ENCODE data around the gene TMEM151A. TPM values are rescaled to one million over a fixed set of nuclear protein-coding genes. Genes with fewer than 3 reads are reported as not detected.

Gene TMEM151A
- total RNA-seq, 1 donor from 2014 or later: not detected

DNA sequence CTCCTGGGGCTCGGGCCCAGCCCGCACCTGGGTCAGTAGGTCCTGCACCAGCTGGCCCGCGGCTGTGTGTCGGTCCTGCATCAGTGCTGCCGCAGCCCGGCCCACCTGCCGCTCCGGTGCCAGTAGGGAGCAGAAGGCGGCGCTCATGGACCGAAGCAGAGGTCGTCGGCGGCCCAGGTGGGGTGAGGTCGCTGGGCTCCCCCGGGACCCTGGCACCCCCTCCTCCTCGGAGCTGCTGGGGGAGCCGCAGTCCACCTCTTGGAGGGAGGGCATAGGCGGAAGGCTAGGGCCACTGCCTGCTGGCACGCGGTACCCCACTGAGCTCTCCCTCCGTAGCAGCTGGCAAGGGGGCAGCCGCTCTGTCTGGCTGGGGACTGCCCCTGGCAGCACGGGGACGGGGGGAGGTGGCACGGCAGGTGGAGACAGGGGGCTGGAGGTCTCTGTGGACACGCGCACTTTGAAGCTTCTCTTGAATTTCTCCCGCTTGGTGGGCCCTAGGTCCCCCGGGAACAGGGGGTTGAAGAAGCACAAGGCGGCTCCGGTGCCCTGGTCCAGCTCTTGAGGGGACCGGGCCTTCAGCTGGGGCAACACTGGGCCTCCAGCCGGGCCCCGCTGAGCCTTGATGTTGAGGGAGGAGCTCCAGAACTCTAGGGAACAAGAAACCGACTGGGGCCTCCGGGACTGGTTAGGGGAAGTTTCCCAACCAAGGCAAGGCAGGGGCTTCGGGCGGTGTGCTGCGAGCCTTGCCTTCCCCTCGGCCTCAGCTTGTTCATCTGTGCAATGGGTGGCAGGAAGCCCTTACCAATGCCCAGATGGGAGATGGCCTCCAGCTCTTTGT lies 43.1 kb downstream of the TMEM151A start:
- peaks cover 47% of the 10 kb centered on the region for H3K36me3 ChIP-seq
- intact Hi-C loops (cut with DNase I): no loop called here
- no peaks in the 10 kb centered on the region for H3K27me3 ChIP-seq (ENCODE audit: low read depth)
- ATAC-seq: no peak
- peak; percentile 55 for DNase-seq
- H3K4me3 ChIP-seq: peak overlapping the region; percentile 63
- H3K27ac ChIP-seq: peak overlapping the region; percentile 82
- TF ChIP-seq, protein P1, sequence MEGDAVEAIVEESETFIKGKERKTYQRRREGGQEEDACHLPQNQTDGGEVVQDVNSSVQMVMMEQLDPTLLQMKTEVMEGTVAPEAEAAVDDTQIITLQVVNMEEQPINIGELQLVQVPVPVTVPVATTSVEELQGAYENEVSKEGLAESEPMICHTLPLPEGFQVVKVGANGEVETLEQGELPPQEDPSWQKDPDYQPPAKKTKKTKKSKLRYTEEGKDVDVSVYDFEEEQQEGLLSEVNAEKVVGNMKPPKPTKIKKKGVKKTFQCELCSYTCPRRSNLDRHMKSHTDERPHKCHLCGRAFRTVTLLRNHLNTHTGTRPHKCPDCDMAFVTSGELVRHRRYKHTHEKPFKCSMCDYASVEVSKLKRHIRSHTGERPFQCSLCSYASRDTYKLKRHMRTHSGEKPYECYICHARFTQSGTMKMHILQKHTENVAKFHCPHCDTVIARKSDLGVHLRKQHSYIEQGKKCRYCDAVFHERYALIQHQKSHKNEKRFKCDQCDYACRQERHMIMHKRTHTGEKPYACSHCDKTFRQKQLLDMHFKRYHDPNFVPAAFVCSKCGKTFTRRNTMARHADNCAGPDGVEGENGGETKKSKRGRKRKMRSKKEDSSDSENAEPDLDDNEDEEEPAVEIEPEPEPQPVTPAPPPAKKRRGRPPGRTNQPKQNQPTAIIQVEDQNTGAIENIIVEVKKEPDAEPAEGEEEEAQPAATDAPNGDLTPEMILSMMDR (IDR thresholded peaks at IDR 0.05): no peak
- H3K4me1 ChIP-seq: peaks cover 29% of the 10 kb centered on the region
- no peaks in the 10 kb centered on the region for H3K9me3 ChIP-seq

DNA sequence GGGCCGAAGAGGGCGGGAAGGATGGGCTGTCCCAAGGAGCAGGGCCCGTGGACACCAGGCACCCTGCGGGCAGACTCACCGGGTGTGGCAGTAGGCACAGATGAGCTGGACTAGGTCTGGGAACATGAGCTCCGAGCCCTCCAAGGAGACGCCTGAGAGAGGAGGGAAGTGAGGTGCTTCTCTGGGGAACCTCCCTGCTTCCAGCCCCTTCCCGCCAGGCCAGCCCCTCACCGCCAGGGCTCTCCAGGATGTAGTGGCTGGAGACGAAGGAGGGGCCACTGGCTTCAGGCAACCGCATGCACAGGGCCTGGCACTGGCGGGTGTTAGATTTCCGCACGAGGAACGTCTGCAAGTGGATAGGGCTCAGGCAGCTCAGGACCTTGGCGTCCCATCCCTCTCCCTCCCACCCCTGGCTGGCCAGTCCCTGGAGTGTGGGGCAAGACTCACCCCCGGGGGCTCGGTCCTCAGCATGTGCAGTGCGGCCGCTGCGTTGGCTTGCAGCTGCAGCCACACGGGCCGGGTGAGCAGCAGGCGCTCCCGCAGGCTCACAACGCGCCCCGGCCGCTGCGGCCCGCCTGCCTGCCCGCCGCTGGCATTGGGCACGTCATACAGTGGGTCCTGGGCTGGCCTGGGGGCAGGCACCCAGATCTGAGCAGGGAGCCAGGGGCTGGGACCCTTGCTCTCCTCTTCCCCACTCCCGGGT lies 44.0 kb downstream of the TMEM151A start:
- peaks cover 56% of the 10 kb centered on the region for H3K36me3 ChIP-seq
- DNase-seq: peak; percentile 52
- H3K27ac ChIP-seq: peak overlapping the region; percentile 82
- H3K4me1 ChIP-seq: peaks cover 29% of the 10 kb centered on the region
- no peaks in the 10 kb centered on the region for H3K27me3 ChIP-seq (ENCODE audit: low read depth)
- TF ChIP-seq, protein P1 (IDR thresholded peaks at IDR 0.05): no peak
- H3K4me3 ChIP-seq: peak overlapping the region; percentile 63
- H3K9me3 ChIP-seq: no peaks in the 10 kb centered on the region
- peak; percentile 32 to 46 for ATAC-seq
- intact Hi-C loops (cut with DNase I): no loop called here

DNA sequence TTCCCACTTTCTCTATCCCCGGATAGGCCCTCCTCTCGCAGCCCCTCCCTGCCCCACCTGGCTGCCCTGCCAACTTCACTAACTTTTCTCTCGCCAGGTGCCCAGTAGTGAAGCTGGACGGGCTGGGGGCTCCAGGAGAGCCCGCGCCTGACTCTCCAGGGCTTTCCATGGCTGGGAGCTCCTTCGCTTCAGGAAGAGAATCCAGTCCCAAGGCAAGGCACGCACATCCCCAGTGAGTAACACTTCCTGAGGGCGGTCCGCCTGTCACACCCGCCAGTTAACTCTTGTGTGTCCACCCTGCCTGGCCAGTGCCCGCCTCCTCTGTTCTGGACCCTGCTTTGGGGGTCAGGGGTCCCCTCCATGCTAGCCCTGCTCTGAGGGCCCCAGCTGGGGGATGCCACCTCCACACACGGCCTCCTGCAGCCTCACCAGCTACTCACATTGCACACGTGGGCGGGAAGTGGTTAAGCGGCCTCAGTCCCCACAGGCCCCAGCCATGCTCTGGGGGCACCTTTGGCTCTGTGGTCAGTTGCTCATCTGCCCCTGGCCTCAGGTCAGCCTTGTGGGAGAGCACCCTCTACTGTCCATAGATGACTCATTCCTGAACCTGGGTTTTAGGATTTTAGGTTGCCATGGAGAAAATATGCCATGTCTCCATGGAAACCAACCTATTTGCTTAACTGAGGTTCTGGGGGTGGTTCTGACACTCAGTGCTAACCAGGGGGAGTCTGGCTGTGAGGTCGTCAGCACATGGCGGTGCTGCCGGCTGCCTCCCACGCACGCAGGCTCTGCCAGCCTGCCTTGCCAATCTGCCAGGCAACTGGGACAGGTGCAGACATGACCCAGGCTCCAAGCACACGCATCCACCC lies 44.8 kb downstream of the TMEM151A start, which contains the start of gene RIN1:
TSS of gene RIN1 (minus strand) at position 201 of the 869 bp plus-strand sequence. CDS start at position 169, 32 bp downstream.
- Histone ChIP-seq H3K4me3 (peak within 1 kb of the TSS; percentile 63), H3K36me3 (peaks cover 64% of the 10 kb centered on the region), H3K27me3 (ENCODE audit: low read depth) (no peaks in the 10 kb centered on the region), H3K4me1 (peaks cover 29% of the 10 kb centered on the region), H3K27ac (peak within 1 kb of the TSS; percentile 82), H3K9me3 (no peaks in the 10 kb centered on the region)
- DNase-seq (peak; percentile 65), ATAC-seq (peak; percentile 70 to 76)
- TF ChIP-seq, protein P1 (IDR thresholded peaks at IDR 0.05): peak; percentile 22
- intact Hi-C loops (cut with DNase I): no loop called here

DNA sequence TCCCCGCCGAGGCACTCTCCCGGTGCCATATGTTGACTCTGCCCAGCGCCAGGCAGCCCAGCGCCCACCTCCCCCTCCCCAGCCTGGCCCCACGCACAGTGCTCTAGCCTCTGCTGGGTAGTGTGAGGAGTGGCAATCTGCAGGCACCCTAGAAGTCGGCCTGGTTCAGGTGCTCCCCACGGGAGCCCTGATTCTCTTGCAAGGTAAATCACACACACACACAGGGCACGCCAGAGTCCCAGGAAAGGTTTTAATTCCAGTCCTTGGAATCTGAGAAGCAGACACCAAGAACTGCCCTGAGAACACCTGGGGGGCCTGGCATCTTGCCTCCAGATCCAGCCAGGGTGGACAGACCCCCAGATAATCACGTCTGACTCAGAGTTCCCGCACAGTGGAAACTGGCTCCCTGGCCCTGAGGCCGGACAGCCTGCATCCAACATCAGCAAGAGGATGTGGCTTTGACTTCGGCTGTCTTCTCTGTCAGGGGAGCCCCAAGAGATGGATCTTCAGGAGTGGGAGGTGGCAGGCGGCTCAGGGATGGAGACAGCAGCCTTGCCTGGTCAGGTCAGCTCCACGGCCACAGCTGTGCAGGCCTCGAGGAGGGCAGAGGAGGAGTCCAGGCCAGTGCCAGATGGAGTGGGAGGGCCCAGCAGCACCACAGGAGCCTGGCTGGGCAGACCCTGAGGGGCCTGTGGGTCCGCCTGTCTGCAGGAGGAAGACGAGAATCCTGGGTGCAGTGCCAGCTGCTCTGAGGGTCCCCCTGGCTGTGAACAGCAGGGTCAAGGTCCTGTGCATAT lies 45.6 kb downstream of the TMEM151A start:
- DNase-seq (peak; percentile 46), ATAC-seq (no peak)
- peaks cover 29% of the 10 kb centered on the region for H3K4me1 ChIP-seq
- TF ChIP-seq, protein P1 (IDR thresholded peaks at IDR 0.05): no peak
- no peaks in the 10 kb centered on the region for H3K9me3 ChIP-seq
- peaks cover 69% of the 10 kb centered on the region for H3K36me3 ChIP-seq
- no peaks in the 10 kb centered on the region for H3K27me3 ChIP-seq (ENCODE audit: low read depth)
- intact Hi-C loops (cut with DNase I): no loop called here
- H3K27ac ChIP-seq: peak overlapping the region; percentile 82
- no peak overlapping the region for H3K4me3 ChIP-seq

Data from lower lobe of right lung (tissue), 2 donors.